A549 treated with AZD2906 at 1 μM for 4 hours (cell line): ENCODE measurements around the gene REEP3. TPM values are rescaled to one million over a fixed set of nuclear protein-coding genes. Genes with fewer than 3 reads are reported as not detected.

Experiments
- total RNA-seq: library from RNA; stranded (reverse); fragments of 200-300 nt; extraction: Qiagen RNA extraction; gene quantifications from 5 replicates; pipeline ENCODE4 v1.2.3, GENCODE V29; 2022

The REEP3 gene
- total RNA-seq = 14.4 to 18.6 TPM (median 15.7 TPM) in 5 replicates

GRCh38 chr10:63520500-63521415 is at the start of gene REEP3:
Gene REEP3, plus strand, starts transcription at chr10:63521401. Its CDS starts 145 bp downstream, at chr10:63521546.

Other genes starting within 250 kb of the REEP3 start
- gene JMJD1C, start 55.4 kb upstream of the REEP3 start, total RNA-seq = 15.5 to 22.6 TPM (median 17.6 TPM) in 5 replicates